Stimulated activated CD8-positive, alpha-beta memory T cell treated with anti-CD3 and anti-CD28 coated beads, Interleukin-12 subunit alpha, Interleukin-12 subunit beta, amount 100 ng/mL, for 24 hours (primary cell): ENCODE data around the gene KCTD18.

Experiments
- DNase-seq: peaks from one replicate; pipeline ENCODE4 v3.0.0-alpha.2; 2020; ENCODE audit errors: extremely low read depth

KCTD18 gene

GRCh38 chr2:200454927-200455801 lies 54.7 kb downstream of the KCTD18 start:
- no peak for DNase-seq

- no peak for DNase-seq
Observed at GRCh38 chr2:200453853-200454534, 55.9 kb downstream of the KCTD18 start.

- DNase-seq: no peak
Observed at GRCh38 chr2:200453142-200453852, 56.6 kb downstream of the KCTD18 start.

GRCh38 chr2:200452377-200452776 lies 57.5 kb downstream of the KCTD18 start:
- DNase-seq: no peak

GRCh38 chr2:200451511-200451910 lies 58.4 kb downstream of the KCTD18 start:
- no peak for DNase-seq

- DNase-seq: no peak
Observed at GRCh38 chr2:200450288-200450687, 59.6 kb downstream of the KCTD18 start.

- no peak for DNase-seq
Observed at GRCh38 chr2:200449149-200449548, 60.7 kb downstream of the KCTD18 start.

GRCh38 chr2:200448455-200448854 lies 61.4 kb downstream of the KCTD18 start:
- no peak for DNase-seq

- no peak for DNase-seq
Observed at GRCh38 chr2:200447139-200447855, 62.6 kb downstream of the KCTD18 start.

- no peak for DNase-seq
Observed at GRCh38 chr2:200446612-200447011, 63.3 kb downstream of the KCTD18 start.

GRCh38 chr2:200445284-200445683 lies 64.6 kb downstream of the KCTD18 start:
- DNase-seq: no peak

GRCh38 chr2:200444530-200444929 lies 65.3 kb downstream of the KCTD18 start:
- DNase-seq: no peak

- DNase-seq: no peak
Observed at GRCh38 chr2:200443916-200444315, 66.0 kb downstream of the KCTD18 start.

- DNase-seq: no peak
Observed at GRCh38 chr2:200443376-200443775, 66.5 kb downstream of the KCTD18 start.

- no peak for DNase-seq
Observed at GRCh38 chr2:200442471-200442870, 67.4 kb downstream of the KCTD18 start.

- DNase-seq: no peak
Observed at GRCh38 chr2:200439981-200440380, 69.9 kb downstream of the KCTD18 start.
